ENCODE measurements around the gene ACRV1.

ACRV1 gene

GRCh38 chr11:125685228-125685627 lies 4.6 kb upstream of the ACRV1 start:
- no peak overlapping the region for H3K4me3 ChIP-seq (ENCODE audit: low read depth, low read length)
- TF ChIP-seq CTCF (IDR thresholded peaks at IDR 0.05; ENCODE audit: low read depth, low read length, missing control alignments), result no peak
- DNase-seq (ENCODE audit: low read depth), result no peak
- in situ Hi-C loops (cut with HindIII; ENCODE audit: low sequenced_read_pairs), result no loop called here

GRCh38 chr11:125679837-125680236 lies 810 bp downstream of the ACRV1 start:
- TF ChIP-seq CTCF (IDR thresholded peaks at IDR 0.05; ENCODE audit: low read depth, low read length, missing control alignments), result no peak
- DNase-seq (ENCODE audit: low read depth), result no peak
- in situ Hi-C loops (cut with HindIII; ENCODE audit: low sequenced_read_pairs), result no loop called here
- H3K4me3 ChIP-seq (ENCODE audit: low read depth, low read length), result no peak overlapping the region

- no peak overlapping the region for H3K4me3 ChIP-seq (ENCODE audit: low read depth, low read length)
- peak; percentile 10 for TF ChIP-seq CTCF (IDR thresholded peaks at IDR 0.05; ENCODE audit: low read depth, low read length, missing control alignments)
- in situ Hi-C loops (cut with HindIII; ENCODE audit: low sequenced_read_pairs), result no loop called here
- no peak for DNase-seq (ENCODE audit: low read depth)
Measured at GRCh38 chr11:125679397-125679796, 1.2 kb downstream of the ACRV1 start.

GRCh38 chr11:125675196-125675595 lies 5.5 kb downstream of the ACRV1 start:
- DNase-seq (ENCODE audit: low read depth), result no peak
- no peak for TF ChIP-seq CTCF (IDR thresholded peaks at IDR 0.05; ENCODE audit: low read depth, low read length, missing control alignments)
- in situ Hi-C loops (cut with HindIII; ENCODE audit: low sequenced_read_pairs), result no loop called here
- H3K4me3 ChIP-seq (ENCODE audit: low read depth, low read length), result no peak overlapping the region

GRCh38 chr11:125674210-125674609 lies 6.4 kb downstream of the ACRV1 start:
- no peak for DNase-seq (ENCODE audit: low read depth)
- H3K4me3 ChIP-seq (ENCODE audit: low read depth, low read length), result no peak overlapping the region
- in situ Hi-C loops (cut with HindIII; ENCODE audit: low sequenced_read_pairs), result no loop called here
- no peak for TF ChIP-seq CTCF (IDR thresholded peaks at IDR 0.05; ENCODE audit: low read depth, low read length, missing control alignments)

- in situ Hi-C loops (cut with HindIII; ENCODE audit: low sequenced_read_pairs), result no loop called here
- TF ChIP-seq CTCF (IDR thresholded peaks at IDR 0.05; ENCODE audit: low read depth, low read length, missing control alignments), result no peak
- no peak for DNase-seq (ENCODE audit: low read depth)
- H3K4me3 ChIP-seq (ENCODE audit: low read depth, low read length), result no peak overlapping the region
Measured at GRCh38 chr11:125671561-125671960, 9.1 kb downstream of the ACRV1 start.

GRCh38 chr11:125670172-125670571 lies 10.5 kb downstream of the ACRV1 start:
- TF ChIP-seq CTCF (IDR thresholded peaks at IDR 0.05; ENCODE audit: low read depth, low read length, missing control alignments), result no peak
- H3K4me3 ChIP-seq (ENCODE audit: low read depth, low read length), result no peak overlapping the region
- in situ Hi-C loops (cut with HindIII; ENCODE audit: low sequenced_read_pairs), result no loop called here
- DNase-seq (ENCODE audit: low read depth), result no peak

Data from astrocyte of the cerebellum (primary cell).